Measurements from ENCODE around the gene TAF5. TPM values are rescaled to one million over a fixed set of nuclear protein-coding genes. Genes with fewer than 3 reads are reported as not detected.

TAF5 gene
- total and polyA plus RNA-seq, 2 of the 4 experiments (the other 2 are of a cell fraction), result 1.9 to 3.6 TPM

- Histone ChIP-seq H3K36me3 (ENCODE audit: control insufficient read depth, insufficient read depth, low read length) (peaks cover 70% of the 10 kb centered on the region), H3K27me3 (ENCODE audit: control insufficient read depth, insufficient read depth, low read length) (no peaks in the 10 kb centered on the region), H3K9me3 (ENCODE audit: control insufficient read depth, insufficient read depth, low read length) (no peaks in the 10 kb centered on the region), H3K18ac (ENCODE audit: low read depth, low read length) (no peak overlapping the region), H3K23ac (ENCODE audit: low read depth, low read length) (no peak overlapping the region), H3K4me3 (ENCODE audit: insufficient read depth, low read depth, low read length) (no peak overlapping the region), H3K14ac (replicated peaks; ENCODE audit: low read depth, low read length) (no peak overlapping the region), H3K56ac (ENCODE audit: extremely low read depth, insufficient read depth, low read length) (no peak overlapping the region), H3K79me1 (ENCODE audit: low read depth in 1 of 2, low read length in 2 of 2) (peaks cover 3 to 8% of the 10 kb centered on the region in 2 experiments; a peak in 1 of 4 replicates), H2BK15ac (ENCODE audit: low read depth, low read length) (no peak overlapping the region), H4K91ac (ENCODE audit: insufficient read depth, low read depth, low read length) (no peak overlapping the region), H3K9me1 (ENCODE audit: insufficient read depth, low read length) (no peaks in the 10 kb centered on the region), H4K8ac (ENCODE audit: low read depth in 2 of 2, low read length in 2 of 2) (no peak overlapping the region), H4K5ac (ENCODE audit: low read depth, low read length) (no peak overlapping the region), H2BK120ac (ENCODE audit: low read depth, low read length) (no peak overlapping the region), H3K9ac (ENCODE audit: low read depth, low read length) (no peak overlapping the region), H3K4me2 (ENCODE audit: low read depth, low read length) (no peak overlapping the region), H3K4me1 (ENCODE audit: control insufficient read depth, insufficient read depth, low read length) (no peaks in the 10 kb centered on the region), H4K20me1 (ENCODE audit: insufficient read depth, low read length) (no peaks in the 10 kb centered on the region), H2AK9ac (replicated peaks; ENCODE audit: low read depth, low read length, poor library complexity) (no peak overlapping the region), H2BK20ac (ENCODE audit: low read depth, low read length) (no peak overlapping the region), H3K4ac (ENCODE audit: low read depth, low read length) (no peak overlapping the region), H3K27ac (ENCODE audit: insufficient read depth, low read length) (no peak overlapping the region), H2AFZ (replicated peaks; ENCODE audit: low read length, poor library complexity) (no peak overlapping the region), H2AK5ac (ENCODE audit: low read depth, low read length) (no peak overlapping the region), H2BK5ac (ENCODE audit: low read depth, low read length, poor library complexity, severe bottlenecking) (no peak overlapping the region)
- dilution Hi-C loops (cut with HindIII; ENCODE audit: low sequenced_read_pairs, unreplicated experiment) (no loop called here), in situ Hi-C loops (cut with MboI; ENCODE audit: low sequenced_read_pairs) (loop anchor here (5.0 kb wide), 1 partner anchor 68 kb away; no protein-coding TSS in a partner anchor), intact Hi-C loops (cut with micrococcal nuclease) (loop anchor here (5.0 kb wide), 1 partner anchor 173 kb away; no protein-coding TSS in a partner anchor)
- CTCF ChIA-PET, result interaction anchor here (0.8 kb wide), 1 partner anchor 10 kb away, joined by 3 read pairs; no protein-coding TSS in a partner anchor
- ATAC-seq (ENCODE audit: low read depth), result no peak
- DNase-seq, result no peak
- TF ChIP-seq NFE2L2 (IDR thresholded peaks at IDR 0.05; ENCODE audit: low read depth, low read length), result no peak
- WGBS, 2 experiments (ENCODE audit: extremely low coverage in 2 of 2, insufficient read length in 1 of 2), result 100% methylated on average over 2 of the region's 4 CpGs; no CpG with 5 or more reads in 1 of the 2 experiments
- BruUV-seq (replicated peaks), result no TSS peak
- POLR2A ChIA-PET (ENCODE audit: unreplicated experiment), result no interaction called here
Observed at GRCh38 chr10:103419101-103419500, 51.3 kb downstream of the TAF5 start.

Measured in IMR-90 (cell line).